ENCODE data around the gene TMEM51. TPM values are rescaled to one million over a fixed set of nuclear protein-coding genes. Genes with fewer than 3 reads are reported as not detected.

Gene TMEM51
- total and polyA plus RNA-seq, 2 of the 13 experiments (the other 11 are each of a cell fraction or from before 2014, with no cell fraction given): 12.2 to 22.3 TPM

GRCh38 chr1:15181564-15181963 is 28.0 kb downstream of the TMEM51 start:
- in situ Hi-C loops (cut with HindIII; ENCODE audit: extremely low pct_ligation_motif_present, low pct_unique_long_range_greater_than_20kb): no loop called here
- TF ChIP-seq PAXIP1 (CRISPR knock-in tag; conservative IDR thresholded peaks at IDR 0.05): peak; percentile 36; the same call in 1 of the 2 replicates
- peak; percentile 12; the same call in 1 of the 2 replicates for TF ChIP-seq HMG20A (CRISPR knock-in tag; IDR thresholded peaks at IDR 0.05; ENCODE audit: borderline replicate concordance)
- TF ChIP-seq MED1 (CRISPR knock-in tag; IDR thresholded peaks at IDR 0.05): peak; percentile 55
- peak; percentile 24 for TF ChIP-seq TBL1XR1 (IDR thresholded peaks at IDR 0.05; ENCODE audit: borderline replicate concordance, low read length, partially characterized antibody)
- TF ChIP-seq FOXK1 (CRISPR knock-in tag; IDR thresholded peaks at IDR 0.05; ENCODE audit: borderline replicate concordance, low read depth): peak; percentile 47; the same call in 1 of the 2 replicates
- peak; percentile 59 for TF ChIP-seq RXRB (CRISPR knock-in tag; IDR thresholded peaks at IDR 0.05; ENCODE audit: borderline replicate concordance)
- TF ChIP-seq TFAP4 (IDR thresholded peaks at IDR 0.05; ENCODE audit: borderline replicate concordance, low read depth): no peak
- no peak for TF ChIP-seq KLF12 (CRISPR knock-in tag; IDR thresholded peaks at IDR 0.05; ENCODE audit: borderline replicate concordance)
- peak; percentile 50 for TF ChIP-seq BCL6 (CRISPR knock-in tag; IDR thresholded peaks at IDR 0.05)
- TF ChIP-seq NCOR1 (IDR thresholded peaks at IDR 0.05; ENCODE audit: borderline replicate concordance, low read length): peak; percentile 36; the same call in 1 of the 2 replicates
- peak in 1 of 2 experiments; percentile 43; a peak in 1 of 4 replicates for TF ChIP-seq EP300 (IDR thresholded peaks at IDR 0.05; ENCODE audit: low read depth in 2 of 2, low read length in 2 of 2)
- TF ChIP-seq EP300 (CRISPR knock-in tag; IDR thresholded peaks at IDR 0.05; ENCODE audit: borderline replicate concordance): no peak
- TF ChIP-seq ARID4A (CRISPR knock-in tag; IDR thresholded peaks at IDR 0.05; ENCODE audit: borderline replicate concordance): peak; percentile 24; the same call in 1 of the 2 replicates
- TF ChIP-seq SAP130 (CRISPR knock-in tag; IDR thresholded peaks at IDR 0.05; ENCODE audit: low read depth): peak; percentile 41
- peak; percentile 34; the same call in 1 of the 2 replicates for TF ChIP-seq SOX5 (CRISPR knock-in tag; IDR thresholded peaks at IDR 0.05; ENCODE audit: borderline replicate concordance)
- peak; percentile 71 for TF ChIP-seq SKI (IDR thresholded peaks at IDR 0.05; ENCODE audit: partially characterized antibody)

More at GRCh38 chr1:15181564-15181963, 28.0 kb downstream of the TMEM51 start:
- peak; percentile 55 for ATAC-seq
- WGBS (ENCODE audit: low lambda C conversion rate): 23% methylated on average over 10 of the region's 10 CpGs
- no peak overlapping the region for H3K4me3 ChIP-seq (replicated peaks in 1 of 3; ENCODE audit: insufficient read depth in 1 of 3, low read depth in 2 of 3, low read length in 3 of 3)
- intact Hi-C loops (cut with micrococcal nuclease; ENCODE audit: unreplicated experiment): no loop called here
- no peaks in the 10 kb centered on the region for H3K9me3 ChIP-seq (ENCODE audit: low read length)
- no TSS peak for BruUV-seq (replicated peaks)
- ChIA-PET POLR2A (interaction anchor here (1.5 to 3.1 kb wide), 3 partner anchors 9 to 345 kb away, joined by 3 to 15 read pairs (median 13); partner anchors contain the start of gene DNAJC16), CTCF (ENCODE audit: low intra/inter-chr PET ratio, low total read pairs) (no interaction called here)
- no peaks in the 10 kb centered on the region for H3K27me3 ChIP-seq (ENCODE audit: control insufficient read depth in 1 of 2, insufficient read depth in 2 of 2, low read length in 2 of 2)
- peaks cover 96% of the 10 kb centered on the region for H3K4me1 ChIP-seq (ENCODE audit: insufficient read depth, low read length)
- peaks cover 85% of the 10 kb centered on the region for H3K79me2 ChIP-seq (ENCODE audit: insufficient read depth, low read length)
- no peak overlapping the region for H3K9ac ChIP-seq (ENCODE audit: insufficient read depth, low read depth, low read length)
- H3K4me2 ChIP-seq (ENCODE audit: low read depth, low read length): peak overlapping the region; percentile 28
- peak overlapping the region; percentile 38 for H3K27ac ChIP-seq (ENCODE audit: extremely low read length, insufficient read depth, low read length)
- H4K20me1 ChIP-seq (ENCODE audit: insufficient read depth, low read length): peaks cover 30% of the 10 kb centered on the region
- no peak for FAIRE-seq
- H2AFZ ChIP-seq (ENCODE audit: low read length): no peak overlapping the region
- peaks cover 0 to 21% of the 10 kb centered on the region in 2 experiments; a peak in 2 of 5 replicates for H3K36me3 ChIP-seq (replicated peaks in 1 of 2; ENCODE audit: control insufficient read depth in 1 of 2, insufficient read depth in 2 of 2, low read length in 2 of 2)
- DNase-seq (ENCODE audit: low spot score): no peak
